ENCODE results near the gene FANCE.

FANCE gene

GRCh38 chr6:35468181-35468979 is 16.2 kb downstream of the FANCE start, which contains the start of gene RPL10A:
RPL10A (plus strand) TSS chr6:35468401; CDS start chr6:35468435, 34 bp downstream.
- DNase-seq (ENCODE audit: low spot score), result peak; percentile 93

- DNase-seq (ENCODE audit: low spot score), result no peak
Measured at GRCh38 chr6:35468980-35469750, 17.0 kb downstream of the FANCE start.

- DNase-seq (ENCODE audit: low spot score), result no peak
Measured at GRCh38 chr6:35469751-35470662, 17.9 kb downstream of the FANCE start.

GRCh38 chr6:35470663-35471120 is 18.6 kb downstream of the FANCE start:
- no peak for DNase-seq (ENCODE audit: low spot score)

GRCh38 chr6:35471836-35472345 is 19.8 kb downstream of the FANCE start:
- DNase-seq (ENCODE audit: low spot score), result no peak

GRCh38 chr6:35473075-35473849 is 21.1 kb downstream of the FANCE start:
- DNase-seq (ENCODE audit: low spot score), result no peak

- DNase-seq (ENCODE audit: low spot score), result no peak
Measured at GRCh38 chr6:35473850-35474130, 21.7 kb downstream of the FANCE start.

GRCh38 chr6:35474131-35474941 is 22.2 kb downstream of the FANCE start:
- no peak for DNase-seq (ENCODE audit: low spot score)

- no peak for DNase-seq (ENCODE audit: low spot score)
Measured at GRCh38 chr6:35474942-35475570, 22.9 kb downstream of the FANCE start.

- no peak for DNase-seq (ENCODE audit: low spot score)
Measured at GRCh38 chr6:35475573-35475972, 23.4 kb downstream of the FANCE start.

- no peak for DNase-seq (ENCODE audit: low spot score)
Measured at GRCh38 chr6:35476004-35476403, 23.9 kb downstream of the FANCE start.

- no peak for DNase-seq (ENCODE audit: low spot score)
Measured at GRCh38 chr6:35477028-35477427, 24.9 kb downstream of the FANCE start.

GRCh38 chr6:35477551-35478179 is 25.5 kb downstream of the FANCE start:
- DNase-seq (ENCODE audit: low spot score), result no peak

GRCh38 chr6:35478259-35478658 is 26.1 kb downstream of the FANCE start:
- DNase-seq (ENCODE audit: low spot score), result no peak

GRCh38 chr6:35480176-35480575 is 28.0 kb downstream of the FANCE start:
- DNase-seq (ENCODE audit: low spot score), result no peak

- no peak for DNase-seq (ENCODE audit: low spot score)
Measured at GRCh38 chr6:35481226-35481625, 29.1 kb downstream of the FANCE start.

GRCh38 chr6:35483062-35483461 is 30.9 kb downstream of the FANCE start:
- no peak for DNase-seq (ENCODE audit: low spot score)

- no peak for DNase-seq (ENCODE audit: low spot score)
Measured at GRCh38 chr6:35483490-35483889, 31.4 kb downstream of the FANCE start.

GRCh38 chr6:35483893-35484645 is 31.9 kb downstream of the FANCE start:
- no peak for DNase-seq (ENCODE audit: low spot score)

All from germinal center (tissue), 1 donor.